OCI-LY1 (cell line): Measurements from ENCODE around the gene TDRKH.

ENCODE experiments used
- H2AFZ ChIP-seq: fragments of 200-600 bp; sonication (generic), shearing (Covaris generic); 2 replicates; pipeline ENCODE4 v1.6.0; 2014; ENCODE audit warnings: antibody characterized with exemption, mild to moderate bottlenecking, low read length
- H3F3A ChIP-seq: fragments of 200-600 bp; sonication (generic), shearing (Covaris generic); 2 replicates; pipeline ENCODE4 v1.6.0; 2014; ENCODE audit warnings: mild to moderate bottlenecking, antibody characterized with exemption, low read length, moderate library complexity; ENCODE audit not compliant: insufficient read depth
- H3K27ac ChIP-seq: fragments of 200-600 bp; sonication (generic); 2 replicates; pipeline ENCODE4 v1.5.1; 2014; ENCODE audit warnings: low read length, mixed run types, mild to moderate bottlenecking, low read depth; ENCODE audit not compliant: poor library complexity, severe bottlenecking
- H3K27me3 ChIP-seq: fragments of 200-600 bp; sonication (generic); 2 replicates; pipeline ENCODE4 v1.6.0; 2014; ENCODE audit warnings: antibody characterized with exemption, mild to moderate bottlenecking, low read length, moderate library complexity; ENCODE audit not compliant: insufficient read depth
- H3K36me3 ChIP-seq: fragments of 200-600 bp; sonication (generic); 2 replicates; pipeline ENCODE4 v1.6.1; 2014; ENCODE audit warnings: mild to moderate bottlenecking, antibody characterized with exemption, low read length, moderate library complexity, mixed read lengths; ENCODE audit not compliant: insufficient read depth
- H3K4me1 ChIP-seq: fragments of 200-600 bp; sonication (generic); 2 replicates; pipeline ENCODE4 v1.5.1; 2014; ENCODE audit warnings: mild to moderate bottlenecking, low read length, moderate library complexity; ENCODE audit not compliant: insufficient read depth, severe bottlenecking
- H3K4me2 ChIP-seq: fragments of 200-600 bp; sonication (generic), shearing (Covaris generic); 2 replicates; pipeline ENCODE4 v1.6.1; 2014; ENCODE audit warnings: low read length
- H3K4me3 ChIP-seq: fragments of 200-600 bp; sonication (generic); 2 replicates; pipeline ENCODE4 v1.5.1; 2014; ENCODE audit warnings: low read length, low read depth, mild to moderate bottlenecking, mixed read lengths; ENCODE audit not compliant: poor library complexity, severe bottlenecking
- H3K79me2 ChIP-seq: fragments of 200-600 bp; shearing (Covaris generic); 2 replicates; pipeline ENCODE4 v1.6.1; 2016; ENCODE audit warnings: mixed run types, low read length, mixed read lengths; ENCODE audit not compliant: insufficient read depth
- H3K9ac ChIP-seq: fragments of 200-600 bp; sonication (generic), shearing (Covaris generic); 2 replicates; pipeline ENCODE4 v1.6.1; 2014; ENCODE audit warnings: mild to moderate bottlenecking, low read length, mixed read lengths
- H3K9me2 ChIP-seq: fragments of 200-600 bp; sonication (generic), shearing (Covaris generic); 2 replicates; pipeline ENCODE4 v1.6.1; 2014; ENCODE audit warnings: low read depth, mild to moderate bottlenecking, low read length, mixed read lengths
- H3K9me3 ChIP-seq: fragments of 200-600 bp; shearing (Covaris generic); 2 replicates; pipeline ENCODE4 v1.6.1; 2014; ENCODE audit warnings: low read length, mixed read lengths
- H4K20me1 ChIP-seq: fragments of 200-600 bp; sonication (generic), shearing (Covaris generic); 2 replicates; pipeline ENCODE4 v1.6.0; 2016; ENCODE audit warnings: mild to moderate bottlenecking, low read length; ENCODE audit not compliant: insufficient read depth
- CTCF ChIP-seq: fragments of 200-600 bp; sonication (generic), shearing (Covaris generic); IDR thresholded peaks from 2 replicates; pipeline ENCODE4 v1.5.1; 2017; ENCODE audit warnings: mild to moderate bottlenecking, antibody characterized with exemption, low read length, moderate library complexity, mixed read lengths
- EZH2 ChIP-seq: fragments of 200-600 bp; sonication (generic), shearing (Covaris generic); IDR thresholded peaks from 2 replicates; pipeline ENCODE4 v1.8.0; 2017; ENCODE audit warnings: borderline replicate concordance, mixed run types, mild to moderate bottlenecking, antibody characterized with exemption, low read length, moderate library complexity, mixed read lengths

Gene TDRKH

GRCh38 chr1:151833172-151833900, 43.0 kb upstream of the TDRKH start:
- Histone ChIP-seq H3K9ac (no peak overlapping the region), H3K36me3 (no peaks in the 10 kb centered on the region), H3K4me1 (peaks cover 5% of the 10 kb centered on the region), H3K27me3 (0 out of 2 replicates have a peak, but pooled peaks cover 3% of the 10 kb centered on the region), H2AFZ (no peak overlapping the region), H4K20me1 (no peaks in the 10 kb centered on the region), H3K79me2 (no peaks in the 10 kb centered on the region), H3K4me3 (no peak overlapping the region), H3K27ac (no peak overlapping the region), H3F3A (no peaks in the 10 kb centered on the region), H3K9me2 (no peaks in the 10 kb centered on the region), H3K4me2 (no peak overlapping the region), H3K9me3 (no peaks in the 10 kb centered on the region)
- TF ChIP-seq EZH2 (no peak), CTCF (no peak)

GRCh38 chr1:151832318-151832980, 42.1 kb upstream of the TDRKH start:
- Histone ChIP-seq H3K9me3 (no peaks in the 10 kb centered on the region), H3K9ac (no peak overlapping the region), H3F3A (no peaks in the 10 kb centered on the region), H2AFZ (no peak overlapping the region), H4K20me1 (no peaks in the 10 kb centered on the region), H3K79me2 (no peaks in the 10 kb centered on the region), H3K36me3 (no peaks in the 10 kb centered on the region), H3K9me2 (no peaks in the 10 kb centered on the region), H3K4me1 (no peaks in the 10 kb centered on the region), H3K4me2 (no peak overlapping the region), H3K27me3 (0 out of 2 replicates have a peak, but pooled peaks cover 2% of the 10 kb centered on the region), H3K27ac (no peak overlapping the region), H3K4me3 (no peak overlapping the region)
- TF ChIP-seq CTCF (no peak), EZH2 (no peak)

GRCh38 chr1:151831605-151832004, 41.3 kb upstream of the TDRKH start, which contains the start of gene RORC:
TSS of gene RORC (minus strand) at chr1:151831802. CDS start at chr1:151831764, 38 bp downstream.
- Histone ChIP-seq H3K9ac (no peak within 1 kb of the TSS), H3F3A (no peaks in the 10 kb centered on the region), H3K27me3 (no peaks in the 10 kb centered on the region), H3K36me3 (no peaks in the 10 kb centered on the region), H4K20me1 (no peaks in the 10 kb centered on the region), H3K79me2 (no peaks in the 10 kb centered on the region), H2AFZ (no peak within 1 kb of the TSS), H3K4me2 (no peak within 1 kb of the TSS), H3K9me3 (no peaks in the 10 kb centered on the region), H3K9me2 (no peaks in the 10 kb centered on the region), H3K27ac (no peak within 1 kb of the TSS), H3K4me1 (no peaks in the 10 kb centered on the region), H3K4me3 (no peak within 1 kb of the TSS)
- TF ChIP-seq EZH2 (no peak), CTCF (no peak)
